Activated CD4-positive, alpha-beta memory T cell treated with anti-CD3 and anti-CD28 coated beads for 36 hours (primary cell): ENCODE data around the gene RNF152. TPM values are rescaled to one million over a fixed set of nuclear protein-coding genes. Genes with fewer than 3 reads are reported as not detected.

Source experiments
- CTCF ChIA-PET: fragments of 350-600 bp; sonication (Branson Sonifier 250); formaldehyde crosslinking; loops from one replicate; lab custom pipeline; 2021; ENCODE audit warnings: antibody characterized with exemption, inconsistent platforms; lab: Charles Lee
- POLR2A ChIA-PET: fragments of 350-600 bp; sonication (Branson Sonifier 250); formaldehyde crosslinking; loops from one replicate; lab custom pipeline; 2021; ENCODE audit warnings: antibody characterized with exemption; lab: Charles Lee
- DNase-seq: peaks from one replicate; pipeline ENCODE4 v3.0.0-alpha.2; 2020
- H3K27ac Mint-ChIP-seq: one replicate; pipeline ENCODE4 v1.8.0; 2021; ENCODE audit warnings: mixed read lengths
- H3K27me3 Mint-ChIP-seq: one replicate; pipeline ENCODE4 v1.8.0; 2021; ENCODE audit warnings: mixed read lengths
- H3K36me3 Mint-ChIP-seq: one replicate; pipeline ENCODE4 v1.8.0; 2021; ENCODE audit warnings: mixed read lengths
- H3K4me1 Mint-ChIP-seq: one replicate; pipeline ENCODE4 v1.8.0; 2021; ENCODE audit warnings: low read depth, mixed read lengths
- H3K4me3 Mint-ChIP-seq: one replicate; pipeline ENCODE4 v1.8.0; 2021; ENCODE audit warnings: mild to moderate bottlenecking, mixed read lengths
- H3K9me3 Mint-ChIP-seq: one replicate; pipeline ENCODE4 v1.8.0; 2021; ENCODE audit warnings: mixed read lengths
- intact Hi-C: fragments of 100-400 bp; cut with micrococcal nuclease; formaldehyde crosslinking; loops from one replicate; pipeline ENCODE4 v1.15.1; 2023
- total RNA-seq, 2 experiments: library from RNA; stranded (reverse); gene quantifications; one replicate each; pipeline ENCODE4 v1.2.3, GENCODE V29; 2021

RNF152 gene
- total RNA-seq, 2 experiments from 2014 or later = 0.12 to 0.26 TPM

- H3K27me3 Mint-ChIP-seq = peaks cover 13% of the 10 kb centered on the region
- H3K36me3 Mint-ChIP-seq = no peaks in the 10 kb centered on the region
- CTCF ChIA-PET = no interaction called here
- H3K4me3 Mint-ChIP-seq = no peak overlapping the region
- DNase-seq = no peak
- peaks cover under 1% of the 10 kb centered on the region for H3K9me3 Mint-ChIP-seq
- POLR2A ChIA-PET = no interaction called here
- intact Hi-C loops = no loop called here
- no peak overlapping the region for H3K27ac Mint-ChIP-seq
- H3K4me1 Mint-ChIP-seq = no peaks in the 10 kb centered on the region
Observed at GRCh38 chr18:61851279-61851678, 41.5 kb downstream of the RNF152 start.

GRCh38 chr18:61850756-61851155 is 42.1 kb downstream of the RNF152 start:
- H3K4me3 Mint-ChIP-seq = no peak overlapping the region
- no peaks in the 10 kb centered on the region for H3K36me3 Mint-ChIP-seq
- ChIA-PET CTCF (no interaction called here), POLR2A (no interaction called here)
- H3K9me3 Mint-ChIP-seq = peaks cover 2% of the 10 kb centered on the region
- H3K27me3 Mint-ChIP-seq = peaks cover 12% of the 10 kb centered on the region
- DNase-seq = no peak
- intact Hi-C loops = no loop called here
- no peak overlapping the region for H3K27ac Mint-ChIP-seq
- H3K4me1 Mint-ChIP-seq = no peaks in the 10 kb centered on the region

GRCh38 chr18:61847164-61847791 is 45.5 kb downstream of the RNF152 start:
- Mint-ChIP-seq H3K36me3 (no peaks in the 10 kb centered on the region), H3K27me3 (peaks cover 21% of the 10 kb centered on the region), H3K4me3 (no peak overlapping the region), H3K9me3 (peaks cover 2% of the 10 kb centered on the region), H3K4me1 (no peaks in the 10 kb centered on the region), H3K27ac (no peak overlapping the region)
- CTCF ChIA-PET = no interaction called here
- DNase-seq = no peak
- intact Hi-C loops = no loop called here
- POLR2A ChIA-PET = no interaction called here

DNA sequence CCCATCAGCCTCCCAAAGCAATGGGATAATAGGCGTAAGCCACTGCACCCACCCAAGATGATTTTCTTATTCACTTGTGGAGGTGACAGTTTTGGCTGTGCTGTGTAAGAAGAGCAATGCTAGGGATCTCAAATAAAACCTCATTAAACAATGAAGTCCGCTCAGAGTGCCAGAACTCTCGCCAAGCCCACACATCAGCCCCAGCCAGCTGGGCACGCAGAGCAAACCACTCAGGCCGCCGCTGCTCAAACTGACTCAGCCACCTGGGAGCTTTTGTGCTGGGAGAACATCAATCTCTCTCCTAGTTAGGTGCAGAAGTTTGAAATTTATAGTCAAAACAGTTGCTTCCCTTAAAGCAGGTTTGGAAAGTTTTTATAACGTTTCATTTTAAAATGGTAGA is 47.6 kb downstream of the RNF152 start:
- intact Hi-C loops = no loop called here
- CTCF ChIA-PET = no interaction called here
- DNase-seq = no peak
- H3K36me3 Mint-ChIP-seq = no peaks in the 10 kb centered on the region
- peaks cover 2% of the 10 kb centered on the region for H3K9me3 Mint-ChIP-seq
- H3K4me1 Mint-ChIP-seq = no peaks in the 10 kb centered on the region
- H3K27me3 Mint-ChIP-seq = peaks cover 21% of the 10 kb centered on the region
- no peak overlapping the region for H3K4me3 Mint-ChIP-seq
- POLR2A ChIA-PET = no interaction called here
- H3K27ac Mint-ChIP-seq = no peak overlapping the region

GRCh38 chr18:61844726-61845125 is 48.1 kb downstream of the RNF152 start:
- intact Hi-C loops = no loop called here
- DNase-seq = no peak
- H3K4me3 Mint-ChIP-seq = no peak overlapping the region
- H3K9me3 Mint-ChIP-seq = peaks cover 2% of the 10 kb centered on the region
- H3K36me3 Mint-ChIP-seq = no peaks in the 10 kb centered on the region
- POLR2A ChIA-PET = no interaction called here
- CTCF ChIA-PET = no interaction called here
- H3K27me3 Mint-ChIP-seq = peaks cover 21% of the 10 kb centered on the region
- no peaks in the 10 kb centered on the region for H3K4me1 Mint-ChIP-seq
- no peak overlapping the region for H3K27ac Mint-ChIP-seq

DNA sequence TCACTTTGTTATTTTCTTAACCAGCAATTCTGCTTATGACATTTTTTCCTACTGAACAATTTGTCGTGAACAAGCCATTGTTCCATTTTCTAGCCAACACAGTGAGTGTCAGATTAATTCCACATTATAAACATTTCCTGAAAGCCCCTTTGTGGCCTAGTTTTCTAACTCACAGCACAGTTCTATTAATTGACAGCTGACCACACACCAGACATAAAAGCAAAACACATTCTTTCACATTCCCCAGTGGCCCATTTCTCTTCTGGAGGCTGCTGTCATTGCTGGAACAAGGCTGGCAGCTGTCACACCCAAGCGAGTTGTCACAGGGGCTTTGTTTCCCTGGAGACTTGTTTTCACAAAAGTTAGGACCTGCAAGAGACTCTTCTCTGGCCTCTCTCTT is 50.7 kb downstream of the RNF152 start:
- intact Hi-C loops = no loop called here
- H3K27ac Mint-ChIP-seq = no peak overlapping the region
- no peak overlapping the region for H3K4me3 Mint-ChIP-seq
- no peaks in the 10 kb centered on the region for H3K36me3 Mint-ChIP-seq
- peaks cover 18% of the 10 kb centered on the region for H3K27me3 Mint-ChIP-seq
- DNase-seq = no peak
- no peaks in the 10 kb centered on the region for H3K4me1 Mint-ChIP-seq
- ChIA-PET CTCF (no interaction called here), POLR2A (no interaction called here)
- peaks cover 2% of the 10 kb centered on the region for H3K9me3 Mint-ChIP-seq

DNA sequence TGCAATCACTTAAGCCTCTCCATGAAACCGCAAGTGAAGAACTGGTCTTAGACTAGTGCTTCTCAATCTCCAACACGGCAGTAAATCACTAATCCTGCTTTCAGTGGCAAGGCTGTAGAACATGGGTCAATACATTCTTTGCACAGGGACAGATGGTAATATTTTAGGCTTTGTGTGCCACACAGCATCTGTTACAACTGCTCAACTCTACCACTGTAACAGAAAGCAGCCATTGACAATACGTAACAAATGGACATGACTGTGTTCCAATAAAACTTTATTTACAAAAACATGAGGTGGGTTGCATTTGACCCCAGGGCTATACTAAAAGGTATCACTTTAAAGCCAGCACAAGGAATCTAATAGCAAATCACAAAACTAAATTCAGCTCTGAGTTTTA is 51.1 kb downstream of the RNF152 start:
- POLR2A ChIA-PET = no interaction called here
- intact Hi-C loops = no loop called here
- no peaks in the 10 kb centered on the region for H3K36me3 Mint-ChIP-seq
- peaks cover 16% of the 10 kb centered on the region for H3K27me3 Mint-ChIP-seq
- H3K27ac Mint-ChIP-seq = no peak overlapping the region
- H3K9me3 Mint-ChIP-seq = peaks cover 2% of the 10 kb centered on the region
- CTCF ChIA-PET = no interaction called here
- no peak for DNase-seq
- no peak overlapping the region for H3K4me3 Mint-ChIP-seq
- no peaks in the 10 kb centered on the region for H3K4me1 Mint-ChIP-seq

DNA sequence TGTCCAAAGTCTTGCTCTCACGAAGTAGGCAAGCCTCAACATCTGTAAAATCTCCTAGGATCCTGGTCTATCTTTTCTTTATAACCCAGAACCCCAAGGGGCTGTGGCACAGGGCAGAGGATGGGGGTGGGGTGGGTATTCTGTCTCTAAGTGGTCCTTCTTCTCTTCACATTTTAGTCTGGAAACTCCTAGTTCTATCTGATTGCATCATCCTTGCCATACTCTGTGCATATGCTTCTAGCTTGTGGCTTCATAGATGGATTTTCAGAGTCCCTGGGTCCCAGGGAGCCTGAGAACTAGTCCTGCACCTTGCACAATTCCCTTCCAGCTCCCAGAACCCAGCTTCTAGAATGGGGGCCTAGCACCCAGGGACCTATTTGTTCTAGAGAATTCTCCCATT is 52.5 kb downstream of the RNF152 start:
- Mint-ChIP-seq H3K36me3 (no peaks in the 10 kb centered on the region), H3K4me1 (no peaks in the 10 kb centered on the region), H3K9me3 (no peaks in the 10 kb centered on the region), H3K4me3 (no peak overlapping the region), H3K27me3 (peaks cover 8% of the 10 kb centered on the region), H3K27ac (no peak overlapping the region)
- POLR2A ChIA-PET = no interaction called here
- DNase-seq = no peak
- intact Hi-C loops = no loop called here
- CTCF ChIA-PET = interaction anchor here (0.6 kb wide), 1 partner anchor 700 kb away, joined by 3 read pairs; no protein-coding TSS in a partner anchor

DNA sequence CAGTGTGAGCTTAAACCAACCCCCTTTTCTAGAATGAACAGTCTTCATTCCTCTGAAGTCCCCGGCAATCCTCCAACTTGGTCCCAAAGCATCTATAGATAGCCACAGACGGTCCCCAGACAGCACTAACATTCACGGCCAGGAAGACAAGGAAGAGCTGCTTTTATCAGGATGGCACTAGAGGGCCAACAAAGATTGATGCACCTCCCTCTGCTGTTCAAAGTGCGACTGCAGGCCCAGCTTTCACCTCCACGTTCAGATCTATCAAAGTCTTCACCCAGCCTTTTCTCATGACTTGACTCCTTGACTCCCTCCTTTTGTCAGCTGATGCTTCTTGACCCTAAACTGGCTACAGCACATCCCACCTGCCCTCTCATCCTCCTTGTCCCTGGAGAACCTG is 54.3 kb downstream of the RNF152 start:
- no peak overlapping the region for H3K27ac Mint-ChIP-seq
- no peaks in the 10 kb centered on the region for H3K36me3 Mint-ChIP-seq
- ChIA-PET CTCF (no interaction called here), POLR2A (no interaction called here)
- no peak overlapping the region for H3K4me3 Mint-ChIP-seq
- peaks cover 8% of the 10 kb centered on the region for H3K4me1 Mint-ChIP-seq
- no peaks in the 10 kb centered on the region for H3K9me3 Mint-ChIP-seq
- peaks cover 2% of the 10 kb centered on the region for H3K27me3 Mint-ChIP-seq
- DNase-seq = no peak
- intact Hi-C loops = no loop called here

DNA sequence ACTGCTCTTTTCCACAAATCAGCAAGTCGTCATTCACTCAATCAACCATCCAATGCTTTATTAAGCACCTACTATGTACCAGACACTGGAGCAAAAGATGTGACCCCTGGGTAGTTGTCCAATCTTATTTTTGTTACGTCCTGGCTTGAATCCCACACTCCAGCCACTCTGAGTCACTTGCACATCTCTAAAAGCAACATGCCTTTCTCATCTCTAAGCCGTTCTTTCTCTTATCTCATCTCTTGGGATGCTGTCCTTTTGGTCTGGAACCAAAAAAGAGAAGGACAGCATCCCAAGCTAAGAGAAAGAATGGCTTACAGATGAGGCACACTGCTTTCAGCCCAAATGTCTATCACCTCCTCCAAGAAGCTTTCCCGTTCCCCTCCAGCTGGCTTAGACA is 58.8 kb downstream of the RNF152 start:
- no peak for DNase-seq
- intact Hi-C loops = no loop called here
- Mint-ChIP-seq H3K4me1 (peaks cover 18% of the 10 kb centered on the region), H3K27ac (no peak overlapping the region), H3K27me3 (peaks cover 3% of the 10 kb centered on the region), H3K9me3 (no peaks in the 10 kb centered on the region), H3K36me3 (no peaks in the 10 kb centered on the region), H3K4me3 (no peak overlapping the region)
- POLR2A ChIA-PET = no interaction called here
- CTCF ChIA-PET = no interaction called here

GRCh38 chr18:61833387-61833786 is 59.4 kb downstream of the RNF152 start:
- DNase-seq = no peak
- Mint-ChIP-seq H3K4me1 (peaks cover 18% of the 10 kb centered on the region), H3K9me3 (no peaks in the 10 kb centered on the region), H3K36me3 (no peaks in the 10 kb centered on the region), H3K4me3 (no peak overlapping the region), H3K27ac (no peak overlapping the region), H3K27me3 (peaks cover 4% of the 10 kb centered on the region)
- intact Hi-C loops = no loop called here
- ChIA-PET CTCF (interaction anchor here (1.7 kb wide), 1 partner anchor 298 kb away, joined by 8 read pairs; no protein-coding TSS in a partner anchor), POLR2A (no interaction called here)

DNA sequence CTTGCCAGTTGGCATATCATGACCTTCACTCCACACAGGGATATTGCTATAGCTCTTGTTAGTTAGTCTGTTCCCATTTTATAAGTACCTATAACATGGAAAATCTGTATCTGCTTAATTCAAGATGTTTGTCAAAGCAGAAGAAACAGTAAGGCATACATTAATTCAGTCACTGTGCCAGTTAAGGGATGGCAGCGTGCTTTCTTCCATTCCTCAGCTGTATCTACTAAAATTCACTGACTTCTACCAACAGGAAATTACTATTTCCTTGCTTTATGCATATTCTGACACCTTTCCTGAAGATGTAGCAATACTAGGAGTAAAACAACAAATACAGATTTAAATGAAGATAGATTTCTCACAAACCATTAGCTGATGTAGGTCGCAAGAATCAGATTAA is 59.9 kb downstream of the RNF152 start:
- DNase-seq = no peak
- ChIA-PET POLR2A (no interaction called here), CTCF (interaction anchor here (1.7 kb wide), 1 partner anchor 299 kb away, joined by 8 read pairs; no protein-coding TSS in a partner anchor)
- no peaks in the 10 kb centered on the region for H3K9me3 Mint-ChIP-seq
- no peak overlapping the region for H3K27ac Mint-ChIP-seq
- intact Hi-C loops = no loop called here
- H3K4me3 Mint-ChIP-seq = no peak overlapping the region
- no peaks in the 10 kb centered on the region for H3K36me3 Mint-ChIP-seq
- peaks cover 18% of the 10 kb centered on the region for H3K4me1 Mint-ChIP-seq
- peaks cover 4% of the 10 kb centered on the region for H3K27me3 Mint-ChIP-seq

- POLR2A ChIA-PET = no interaction called here
- H3K4me3 Mint-ChIP-seq = no peak overlapping the region
- H3K27ac Mint-ChIP-seq = no peak overlapping the region
- H3K4me1 Mint-ChIP-seq = peaks cover 18% of the 10 kb centered on the region
- intact Hi-C loops = no loop called here
- CTCF ChIA-PET = no interaction called here
- H3K9me3 Mint-ChIP-seq = no peaks in the 10 kb centered on the region
- DNase-seq = no peak
- H3K36me3 Mint-ChIP-seq = no peaks in the 10 kb centered on the region
- peaks cover 4% of the 10 kb centered on the region for H3K27me3 Mint-ChIP-seq
Observed at GRCh38 chr18:61831071-61831470, 61.7 kb downstream of the RNF152 start.
